Smooth muscle cell (in vitro differentiated cells): ENCODE measurements around the gene GPR161. TPM values are rescaled to one million over a fixed set of nuclear protein-coding genes. Genes with fewer than 3 reads are reported as not detected.

Experiments
- DNase-seq: peaks from one replicate; lab custom pipeline; 2025; ENCODE audit not compliant: unreplicated experiment; lab: John Stamatoyannopoulos, UW
- H2AFZ ChIP-seq: fragments of 200-600 bp; sonication (generic); 2 replicates; pipeline ENCODE4 v1.6.0; 2016; ENCODE audit warnings: antibody characterized with exemption, low read depth, mild to moderate bottlenecking
- H3F3A ChIP-seq: fragments of 200-600 bp; sonication (generic); 2 replicates; pipeline ENCODE4 v1.6.0; 2017; ENCODE audit warnings: antibody characterized with exemption, low read depth
- H3K27ac ChIP-seq: fragments of 200-600 bp; sonication (generic); 2 replicates; pipeline ENCODE4 v1.5.1; 2016; ENCODE audit warnings: low read depth, mild to moderate bottlenecking
- H3K27me3 ChIP-seq: fragments of 200-600 bp; sonication (generic); 2 replicates; pipeline ENCODE4 v1.6.1; 2016; ENCODE audit warnings: low read depth, mild to moderate bottlenecking
- H3K36me3 ChIP-seq: fragments of 200-600 bp; sonication (generic); 2 replicates; pipeline ENCODE4 v1.5.1; 2016; ENCODE audit warnings: low read depth
- H3K4me1 ChIP-seq: fragments of 200-600 bp; sonication (generic); 2 replicates; pipeline ENCODE4 v1.5.1; 2016; ENCODE audit warnings: low read depth
- H3K4me2 ChIP-seq: fragments of 200-600 bp; sonication (generic); 2 replicates; pipeline ENCODE4 v1.6.0; 2016; ENCODE audit warnings: mild to moderate bottlenecking
- H3K4me3 ChIP-seq: fragments of 200-600 bp; sonication (generic); 2 replicates; pipeline ENCODE4 v1.5.1; 2016; ENCODE audit warnings: mild to moderate bottlenecking
- H3K79me2 ChIP-seq: fragments of 200-600 bp; sonication (generic); 2 replicates; pipeline ENCODE4 v1.6.0; 2016; ENCODE audit warnings: low read depth, mild to moderate bottlenecking
- H3K9ac ChIP-seq: fragments of 200-600 bp; sonication (generic); 2 replicates; pipeline ENCODE4 v1.6.0; 2016; ENCODE audit warnings: low read depth
- H3K9me3 ChIP-seq: fragments of 200-600 bp; sonication (generic); replicated peaks from 2 replicates; pipeline ENCODE4 v1.5.1; 2016; ENCODE audit warnings: low read depth
- H4K20me1 ChIP-seq: fragments of 200-600 bp; sonication (generic); 2 replicates; pipeline ENCODE4 v1.6.0; 2016; ENCODE audit warnings: low read depth
- CTCF ChIP-seq: fragments of 200-600 bp; sonication (generic); IDR thresholded peaks from 2 replicates; pipeline ENCODE4 v1.5.1; 2017; ENCODE audit warnings: borderline replicate concordance, mild to moderate bottlenecking, antibody characterized with exemption; ENCODE audit not compliant: insufficient read depth, poor library complexity, severe bottlenecking
- WGBS: methylation state at CpG from one replicate; pipeline ENCODE4 v1.1.7; 2016; ENCODE audit warnings: low lambda C conversion rate; 5-methylcytosine and 5-hydroxymethylcytosine counted together
- polyA plus RNA-seq: library from polyadenylated mRNA; unstranded; fragments of >200 nt; fragmentation: Nextera tagmentation; extraction: Ambion mirVana; gene quantifications from 2 replicates; pipeline ENCODE4 v1.2.1, GENCODE V29; 2016
- total RNA-seq: library from RNA; depleted of rRNA; stranded (reverse); fragments of >200 nt; gene quantifications from 2 replicates; pipeline ENCODE4 v1.2.3, GENCODE V29; 2014

Gene GPR161
- total and polyA plus RNA-seq, 2 experiments from 2014 or later, result 9.7 to 25.4 TPM

GRCh38 chr1:168088511-168089325 lies 48.0 kb downstream of the GPR161 start:
- no peak for TF ChIP-seq CTCF
- Histone ChIP-seq H3K27ac (no peak overlapping the region), H3K79me2 (no peaks in the 10 kb centered on the region), H3K4me2 (no peak overlapping the region), H4K20me1 (no peaks in the 10 kb centered on the region), H3K27me3 (no peaks in the 10 kb centered on the region), H3K4me3 (no peak overlapping the region), H3K9me3 (no peaks in the 10 kb centered on the region), H3K9ac (no peak overlapping the region), H3K36me3 (no peaks in the 10 kb centered on the region), H3K4me1 (peaks cover 4% of the 10 kb centered on the region), H3F3A (no peaks in the 10 kb centered on the region), H2AFZ (no peak overlapping the region)
- no peak for DNase-seq
- 93% methylated on average over 14 of the region's 14 CpGs for WGBS

- Histone ChIP-seq H3K9me3 (no peaks in the 10 kb centered on the region), H3K27ac (no peak overlapping the region), H3K79me2 (no peaks in the 10 kb centered on the region), H3K9ac (no peak overlapping the region), H3K4me1 (peaks cover 2% of the 10 kb centered on the region), H3K4me3 (no peak overlapping the region), H3K36me3 (no peaks in the 10 kb centered on the region), H3K4me2 (no peak overlapping the region), H4K20me1 (no peaks in the 10 kb centered on the region), H3F3A (no peaks in the 10 kb centered on the region), H2AFZ (no peak overlapping the region), H3K27me3 (no peaks in the 10 kb centered on the region)
- DNase-seq, result no peak
- no peak for TF ChIP-seq CTCF
- 85% methylated on average over 10 of the region's 10 CpGs for WGBS
Observed at GRCh38 chr1:168087696-168088095, 49.0 kb downstream of the GPR161 start.

- Histone ChIP-seq H3K79me2 (no peaks in the 10 kb centered on the region), H3K4me3 (no peak overlapping the region), H3K9me3 (no peaks in the 10 kb centered on the region), H3K27ac (no peak overlapping the region), H3K4me1 (no peaks in the 10 kb centered on the region), H3K36me3 (no peaks in the 10 kb centered on the region), H3K9ac (no peak overlapping the region), H3F3A (no peaks in the 10 kb centered on the region), H4K20me1 (no peaks in the 10 kb centered on the region), H3K4me2 (no peak overlapping the region), H2AFZ (no peak overlapping the region), H3K27me3 (no peaks in the 10 kb centered on the region)
- DNase-seq, result no peak
- 85% methylated on average over 2 of the region's 2 CpGs for WGBS
- no peak for TF ChIP-seq CTCF
Observed at GRCh38 chr1:168086438-168086837, 50.3 kb downstream of the GPR161 start.

- no peaks in the 10 kb centered on the region for H3K36me3 ChIP-seq
- no peak for DNase-seq
- no peaks in the 10 kb centered on the region for H3K4me1 ChIP-seq
- no peak for TF ChIP-seq CTCF
- no peaks in the 10 kb centered on the region for H3F3A ChIP-seq
- no peak overlapping the region for H3K9ac ChIP-seq
- H4K20me1 ChIP-seq, result no peaks in the 10 kb centered on the region
- no peak overlapping the region for H3K4me2 ChIP-seq
- H3K9me3 ChIP-seq, result no peaks in the 10 kb centered on the region
- no peaks in the 10 kb centered on the region for H3K27me3 ChIP-seq
- WGBS, result 94% methylated on average over 16 of the region's 16 CpGs
- no peak overlapping the region for H3K4me3 ChIP-seq
- no peaks in the 10 kb centered on the region for H3K79me2 ChIP-seq
- H3K27ac ChIP-seq, result no peak overlapping the region
- H2AFZ ChIP-seq, result no peak overlapping the region
Observed at GRCh38 chr1:168085401-168085872, 51.3 kb downstream of the GPR161 start.
